Kidney epithelial cell (primary cell): ENCODE results near the gene NUDT17. TPM values are rescaled to one million over a fixed set of nuclear protein-coding genes. Genes with fewer than 3 reads are reported as not detected.
"Not testable (repeated sequence)": the region's sequence is repeated elsewhere in the genome, so short reads cannot be mapped to it uniquely, and the experiment has no call there.

Source experiments
- DNase-seq: peaks from one replicate; pipeline ENCODE4 v3.0.0-alpha.2; 2010; ENCODE audit warnings: low read depth
- H3K27me3 ChIP-seq: 2 replicates; pipeline ENCODE4 v1.6.0; 2011; ENCODE audit warnings: low read length; ENCODE audit not compliant: control insufficient read depth, insufficient read depth
- H3K36me3 ChIP-seq: 2 replicates; pipeline ENCODE4 v1.5.1; 2011; ENCODE audit warnings: low read length; ENCODE audit not compliant: control insufficient read depth, insufficient read depth
- H3K4me3 ChIP-seq: 2 replicates; pipeline ENCODE4 v1.5.1; 2011; ENCODE audit warnings: low read depth, mild to moderate bottlenecking, control low read depth, low read length
- CTCF ChIP-seq: IDR thresholded peaks from 2 replicates; pipeline ENCODE4 v1.5.1; 2011; ENCODE audit warnings: mild to moderate bottlenecking, moderate library complexity, low read length, control low read depth, inconsistent platforms; ENCODE audit not compliant: insufficient read depth, poor library complexity, severe bottlenecking
- total RNA-seq: library from RNA; depleted of rRNA; stranded (reverse); fragments of >200 nt; gene quantifications from 2 replicates; pipeline ENCODE4 v1.2.3, GENCODE V29; 2015

NUDT17 gene
- total RNA-seq, 1 donor from 2014 or later = 2.5 TPM

GRCh38 chr1:145806408-145806807 is 39.0 kb upstream of the NUDT17 start:
- no peaks in the 10 kb centered on the region for H3K36me3 ChIP-seq
- DNase-seq = no peak
- no peak overlapping the region for H3K4me3 ChIP-seq
- TF ChIP-seq CTCF = no peak
- H3K27me3 ChIP-seq = no peaks in the 10 kb centered on the region

GRCh38 chr1:145806844-145807243 is 38.6 kb upstream of the NUDT17 start:
- Histone ChIP-seq H3K4me3 (no peak overlapping the region), H3K36me3 (no peaks in the 10 kb centered on the region), H3K27me3 (no peaks in the 10 kb centered on the region)
- no peak for TF ChIP-seq CTCF
- DNase-seq = no peak

- H3K27me3 ChIP-seq, H3K36me3 ChIP-seq, H3K4me3 ChIP-seq, DNase-seq: not testable (repeated sequence)
Observed at GRCh38 chr1:145812977-145813810, 32.2 kb upstream of the NUDT17 start.

- not testable (repeated sequence) for H3K4me3 ChIP-seq, H3K36me3 ChIP-seq, H3K27me3 ChIP-seq
- DNase-seq = peak; percentile 62
Observed at GRCh38 chr1:145818095-145818494, 27.3 kb upstream of the NUDT17 start.

- not testable (repeated sequence) for DNase-seq, H3K27me3 ChIP-seq, H3K36me3 ChIP-seq
- H3K4me3 ChIP-seq = peak overlapping the region; percentile 35
Observed at GRCh38 chr1:145822779-145823331, 22.6 kb upstream of the NUDT17 start.

GRCh38 chr1:145823565-145824498 is 21.6 kb upstream of the NUDT17 start, which contains the start of the genes POLR3C and RNF115:
Gene POLR3C, plus strand, starts transcription at chr1:145824200. Its CDS starts 1,577 bp downstream, at chr1:145825777.
Gene RNF115, minus strand, starts transcription at chr1:145824095. Its CDS starts 222 bp downstream, at chr1:145823873.
- TF ChIP-seq CTCF = no peak
- Histone ChIP-seq H3K36me3 (no peaks in the 10 kb centered on the region), H3K27me3 (no peaks in the 10 kb centered on the region), H3K4me3 (peak within 1 kb of the TSS; percentile 96)
- DNase-seq = peak; percentile 52

GRCh38 chr1:145824499-145824842 is 21.0 kb upstream of the NUDT17 start:
- peaks cover 1% of the 10 kb centered on the region for H3K36me3 ChIP-seq
- no peak for DNase-seq
- no peaks in the 10 kb centered on the region for H3K27me3 ChIP-seq
- TF ChIP-seq CTCF = no peak
- peak overlapping the region; percentile 96 for H3K4me3 ChIP-seq
